Pancreas (tissue), 10 donors: Measurements from ENCODE around the gene MAPK12. TPM values are rescaled to one million over a fixed set of nuclear protein-coding genes. Genes with fewer than 3 reads are reported as not detected.

Experiments used
- ATAC-seq, 4 donors: fragments of 200-7000 bp; cut with Tn5 transposase; one replicate each; pipeline versions ENCODE4 v1.8.0 to v1.9.1; 2020; ENCODE audit warnings: mild to moderate bottlenecking in 4 of 4, moderate library complexity in 4 of 4
- DNase-seq, 6 donors: peaks; one replicate each; pipeline ENCODE4 v3.0.0-alpha.2; 2020
- FAIRE-seq: peaks from 2 replicates; lab custom pipeline; 2012; peaks lifted over from hg19 to GRCh38; lab: Jason Lieb, UNC
- H3K27ac ChIP-seq, 4 donors: fragments of 200-600 bp; sonication (generic); 1 replicate in 3 of 4; 2 replicates in 1 of 4; pipeline versions ENCODE4 v1.5.0 to v1.8.0; 2020
- H3K27me3 ChIP-seq, 4 donors: fragments of 200-600 bp; one replicate each; pipeline ENCODE4 v1.8.0; 2021
- H3K36me3 ChIP-seq, 3 donors: fragments of 200-600 bp; sonication (generic) in 1 of 3; one replicate each; pipeline versions ENCODE4 v1.5.0 to v1.8.0; 2020 to 2021
- H3K4me1 ChIP-seq, 3 donors: fragments of 200-600 bp; one replicate each; pipeline ENCODE4 v1.8.0; 2021
- H3K4me3 ChIP-seq, 4 donors: fragments of 200-600 bp; sonication (generic) in 2 of 4; one replicate each; pipeline versions ENCODE4 v1.5.0 to v1.8.0; 2020 to 2021
- H3K9me3 ChIP-seq, 4 donors: fragments of 200-600 bp; one replicate each; pipeline ENCODE4 v1.8.0; 2021
- CTCF ChIP-seq, 4 donors: fragments of 200-600 bp; sonication (generic) in 3 of 4; IDR thresholded peaks; one replicate each; pipeline versions ENCODE4 v1.5.0 to v1.8.0; 2021; ENCODE audit warnings: antibody characterized with exemption in 4 of 4
- WGBS, 2 donors: extraction: QIAGEN DNeasy Blood & Tissue Kit; methylation state at CpG; one replicate each; pipeline ENCODE4 v1.1.7; 2013; 5-methylcytosine and 5-hydroxymethylcytosine counted together
- intact Hi-C, 3 donors: fragments of 100-400 bp; cut with DNase I; formaldehyde crosslinking; loops; one replicate each; pipeline versions ENCODE4 v1.11.1 to v1.14.2; 2022
- polyA plus RNA-seq, 2 donors: library from polyadenylated mRNA; stranded (reverse); fragments of 200-250 nt; gene quantifications; one replicate each; pipeline ENCODE4 v1.2.3, GENCODE V29; 2013
- total RNA-seq, 6 donors: library from RNA; stranded (reverse); fragmentation: NEBNext Ultra II Directional in 4 of 6; extraction: Animal tissue kit (Norgen Biotek cat#: 25700) in 4 of 6; gene quantifications; one replicate each; pipeline versions ENCODE4 v1.2.1 to v1.2.4, GENCODE V29; 2021 to 2023
- donor health status: healthy with polysubstance abuse.
- donor health status: DM: no; HTN: no; CAD: no; lungs with moderate emphysema.
- donor health status: DM: no; HTN: no; CAD: no.
- donor health status: control.
- donor health status: control.
- donor health status: Bipolar disorder and iron deficiency.
- donor health status: DM: yes; HTN: yes; CAD: no.
- donor health status: DM: no; HTN: no; CAD: no.
- donor health status: DM: no; HTN: no; CAD: no.
- donor health status: DM: yes; HTN: yes; CAD: no.

The MAPK12 gene
- total and polyA plus RNA-seq, 8 donors, result 0.88 to 19.2 (median 2.4) TPM

- WGBS, 2 donors, result 0% methylated on average over 68 to 76 of the region's 76 CpGs
- intact Hi-C loops, result loop anchor here in 2 of 3 donors (5.0 to 10.0 kb wide), 2 partner anchors 260 to 263 kb away; partner anchors contain the start of genes LMF2 (in 2 of the 2) and NCAPH2 (in 2 of the 2)
- no peak for FAIRE-seq
Observed at GRCh38 chr22:50244420-50245213, 16.9 kb downstream of the MAPK12 start, which contains the start of gene TUBGCP6. Gene TUBGCP6 (minus strand): TSS chr22:50245023. CDS start chr22:50244459, 564 bp downstream.

GRCh38 chr22:50243685-50244419 is 17.6 kb downstream of the MAPK12 start:
- ATAC-seq, result peak; percentile 30 to 57 (median 50)
- Histone ChIP-seq H3K4me3 (peak overlapping the region; percentile 70 to 96 (median 86)), H3K27me3 (no peaks in the 10 kb centered on the region), H3K9me3 (no peaks in the 10 kb centered on the region), H3K4me1 (peaks cover 10 to 27% (median 14%) of the 10 kb centered on the region in 3 donors), H3K36me3 (peaks cover 0 to 6% (median 0%) of the 10 kb centered on the region in 3 donors), H3K27ac (peak overlapping the region; percentile 78 to 91 (median 84))
- FAIRE-seq, result no peak
- intact Hi-C loops, result loop anchor here in 1 of 3 donors (10.0 kb wide), 1 partner anchor 261 kb away; the partner anchor contains the start of genes LMF2 and NCAPH2
- 8 to 9% methylated on average over 27 of the region's 27 CpGs for WGBS, 2 donors
- no peak for DNase-seq
- no peak for TF ChIP-seq CTCF (IDR thresholded peaks at IDR 0.05)

More at GRCh38 chr22:50244420-50245213, 16.9 kb downstream of the MAPK12 start, which contains the start of gene TUBGCP6:
- Histone ChIP-seq H3K4me3 (peak within 1 kb of the TSS; percentile 70 to 96 (median 86)), H3K4me1 (peaks cover 10 to 30% (median 15%) of the 10 kb centered on the region in 3 donors), H3K36me3 (peaks cover 0 to 1% (median 0%) of the 10 kb centered on the region in 3 donors), H3K27ac (peak within 1 kb of the TSS; percentile 78 to 91 (median 84)), H3K27me3 (no peaks in the 10 kb centered on the region), H3K9me3 (no peaks in the 10 kb centered on the region)
- DNase-seq (peak; percentile 89 to 98 (median 93)), ATAC-seq (peak; percentile 89 to 94 (median 91))
- TF ChIP-seq CTCF (IDR thresholded peaks at IDR 0.05), result peak in 1 of 4 donors; percentile 29

- Histone ChIP-seq H3K27ac (no peak overlapping the region), H3K4me1 (peaks cover 10 to 27% (median 14%) of the 10 kb centered on the region in 3 donors), H3K36me3 (peaks cover 0 to 6% (median 0%) of the 10 kb centered on the region in 3 donors), H3K4me3 (peak overlapping the region in 3 of 4 donors; percentile 70 to 96 (median 77)), H3K27me3 (no peaks in the 10 kb centered on the region), H3K9me3 (no peaks in the 10 kb centered on the region)
- 41 to 44% methylated on average over 14 of the region's 14 CpGs for WGBS, 2 donors
- ATAC-seq, result no peak
- FAIRE-seq, result no peak
- TF ChIP-seq CTCF (IDR thresholded peaks at IDR 0.05), result no peak
- no peak for DNase-seq
- intact Hi-C loops, result loop anchor here in 1 of 3 donors (10.0 kb wide), 1 partner anchor 262 kb away; the partner anchor contains the start of genes LMF2 and NCAPH2
Observed at GRCh38 chr22:50242406-50242949, 19.0 kb downstream of the MAPK12 start.

GRCh38 chr22:50238755-50239154 is 22.7 kb downstream of the MAPK12 start:
- peak in 2 of 6 donors; percentile 26 to 51 for DNase-seq
- intact Hi-C loops, result no loop called here
- no peak for ATAC-seq
- no peak overlapping the region for H3K4me3 ChIP-seq
- no peaks in the 10 kb centered on the region for H3K27me3 ChIP-seq
- H3K27ac ChIP-seq, result no peak overlapping the region
- H3K9me3 ChIP-seq, result no peaks in the 10 kb centered on the region
- H3K36me3 ChIP-seq, result peaks cover 0 to 6% (median 0%) of the 10 kb centered on the region in 3 donors
- H3K4me1 ChIP-seq, result peaks cover 4 to 21% (median 11%) of the 10 kb centered on the region in 3 donors
- no peak for FAIRE-seq
- WGBS, 2 donors, result 86 to 90% methylated on average over 9 of the region's 9 CpGs
- no peak for TF ChIP-seq CTCF (IDR thresholded peaks at IDR 0.05)
